Renal cortex interstitium (tissue), 11 donors: ENCODE measurements around the gene TMEM214. TPM values are rescaled to one million over a fixed set of nuclear protein-coding genes. Genes with fewer than 3 reads are reported as not detected.

Experiments used
- DNase-seq, 11 donors: peaks; one replicate each; pipeline ENCODE4 v3.0.0-alpha.2; 2013; ENCODE audit warnings: low read depth in 9 of 11, low spot score in 4 of 11; ENCODE audit errors: extremely low read depth in 1 of 11
- polyA plus RNA-seq, 3 donors: library from polyadenylated mRNA; unstranded; fragments of 120-200 nt; gene quantifications; one replicate each; pipeline ENCODE4 v1.2.1, GENCODE V29; 2013; ENCODE audit not compliant: insufficient read length in 3 of 3

TMEM214 gene
- polyA plus RNA-seq, 3 donors = 55.8 to 71.9 (median 63.6) TPM

DNA sequence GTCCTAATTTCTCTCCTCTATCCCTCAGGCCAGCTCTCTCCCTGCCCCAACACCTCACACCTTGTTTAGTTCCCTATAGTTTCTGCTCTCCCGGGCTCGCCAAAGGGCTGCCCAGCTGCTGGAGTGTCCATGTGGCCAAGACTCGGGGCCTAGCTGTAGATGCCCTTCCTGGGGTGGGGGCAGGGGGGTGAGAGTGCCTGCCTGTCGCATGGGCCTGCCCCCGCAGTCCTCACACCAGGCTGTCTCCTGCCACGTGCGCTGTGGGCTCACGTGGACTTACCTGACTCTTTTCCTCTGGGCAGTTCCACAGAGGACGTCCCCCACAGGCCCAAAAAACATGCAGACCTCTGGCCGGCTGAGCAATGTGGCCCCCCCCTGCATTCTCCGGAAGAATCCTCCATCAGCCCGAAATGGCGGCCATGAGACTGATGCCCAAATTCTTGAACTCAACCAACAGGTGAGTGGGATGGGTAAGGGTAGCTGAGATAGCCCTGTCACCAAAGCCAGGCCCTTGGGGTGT lies 7.4 kb upstream of the TMEM214 start:
- no peak for DNase-seq

DNA sequence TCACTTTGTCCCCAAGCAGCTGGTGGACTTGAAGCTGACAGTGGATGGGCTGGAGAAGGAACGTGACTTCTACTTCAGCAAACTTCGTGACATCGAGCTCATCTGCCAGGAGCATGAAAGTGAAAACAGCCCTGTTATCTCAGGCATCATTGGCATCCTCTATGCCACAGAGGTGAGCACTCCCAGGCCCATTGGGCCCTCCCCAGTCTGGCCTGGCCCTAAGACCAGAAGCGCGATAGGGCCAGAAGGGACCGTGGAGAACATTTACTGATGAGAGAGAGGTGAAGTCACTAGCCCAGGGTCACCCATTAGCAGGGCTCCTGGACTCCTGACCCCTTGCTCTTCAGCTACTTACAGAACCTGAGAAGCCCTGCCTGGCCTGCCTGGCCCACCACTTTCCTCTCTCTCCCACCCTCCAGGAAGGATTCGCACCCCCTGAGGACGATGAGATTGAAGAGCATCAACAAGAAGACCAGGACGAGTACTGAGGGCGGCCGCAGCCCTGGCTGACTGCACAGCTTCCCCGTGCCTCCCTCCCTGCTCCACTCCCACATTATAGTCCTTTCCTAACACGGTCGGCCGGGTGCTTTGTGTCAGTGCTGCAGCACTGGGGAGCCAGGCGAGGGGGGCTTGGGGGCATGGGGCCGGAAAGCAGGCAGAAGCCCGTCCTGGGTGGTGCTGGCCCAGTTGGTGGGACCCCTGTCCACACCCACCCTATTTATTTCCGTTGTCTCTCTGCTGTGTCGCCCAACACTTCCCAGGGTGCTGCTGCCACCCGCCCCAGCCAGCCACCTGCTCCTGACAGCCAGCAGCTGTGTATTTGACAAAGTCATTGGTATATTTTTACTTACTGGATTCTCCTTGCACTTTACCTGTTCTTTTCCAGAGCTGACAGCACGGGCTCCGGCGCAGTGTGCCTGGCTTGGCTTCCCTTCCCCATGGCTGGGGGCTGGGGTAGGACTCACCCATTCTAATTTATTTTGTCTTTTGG lies 6.6 kb upstream of the TMEM214 start:
- no peak for DNase-seq

DNA sequence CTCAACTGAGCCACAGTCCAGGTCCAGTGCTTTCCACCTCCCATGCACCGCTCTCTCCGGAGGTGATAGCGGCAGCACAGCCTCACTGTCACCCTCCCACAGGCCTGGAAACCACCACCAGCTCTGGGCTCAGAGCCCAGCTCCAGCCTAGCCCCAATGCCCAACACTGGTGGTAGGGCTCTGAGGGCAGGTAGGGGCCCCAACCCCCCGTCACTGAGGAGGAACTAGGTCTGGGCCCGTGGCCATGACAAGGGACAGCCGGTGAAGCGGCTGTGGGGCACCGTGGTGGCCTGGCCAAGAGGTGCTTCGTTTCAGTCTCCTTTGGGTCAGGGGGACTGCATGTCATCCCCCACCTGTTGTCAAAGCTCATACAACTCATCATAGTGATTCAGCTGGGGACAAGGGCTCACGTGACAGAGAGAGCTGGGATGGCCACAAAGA lies 5.5 kb upstream of the TMEM214 start:
- DNase-seq = no peak

DNA sequence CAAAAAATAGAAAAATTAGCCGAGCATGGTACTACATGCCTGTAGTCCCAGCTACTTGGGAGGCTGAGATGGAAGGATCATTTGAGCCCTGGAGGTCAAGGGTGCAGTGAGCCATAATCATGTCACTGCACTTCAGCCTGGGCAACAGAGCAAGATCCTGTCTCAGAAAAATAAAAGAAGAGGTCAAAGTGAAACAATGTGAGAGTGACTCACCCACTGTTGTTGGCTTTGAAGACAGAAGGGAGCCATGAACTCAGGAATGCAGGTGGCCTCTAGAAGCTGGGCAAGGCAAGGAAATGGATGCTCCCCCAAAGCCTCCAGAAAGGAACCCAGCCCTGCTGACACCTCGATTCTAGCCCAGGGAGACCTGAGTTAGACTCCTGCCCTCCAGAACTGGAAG lies 3.7 kb upstream of the TMEM214 start:
- no peak for DNase-seq

- DNase-seq = no peak
These were observed 588 bp downstream of the TMEM214 start for GRCh38 chr2:27033253-27033852.

DNA sequence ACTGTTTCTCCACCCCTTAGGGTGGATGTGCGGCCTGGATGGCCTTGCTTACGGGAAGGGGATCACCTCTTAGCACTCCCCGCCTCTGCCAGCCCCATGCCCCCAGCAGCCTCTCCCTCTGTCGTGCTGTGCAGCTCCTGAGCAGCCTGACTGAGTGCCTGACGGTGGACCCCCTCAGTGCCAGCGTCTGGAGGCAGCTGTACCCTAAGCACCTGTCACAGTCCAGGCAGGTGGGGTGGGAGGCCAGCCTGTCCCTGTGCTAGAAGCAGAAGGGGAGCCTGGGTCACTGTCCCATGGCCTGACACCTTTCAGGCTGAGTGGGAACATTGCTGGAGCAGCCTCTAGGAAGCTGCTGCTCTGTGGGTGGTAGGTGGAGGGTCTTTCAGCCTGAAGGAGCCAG lies 5.2 kb downstream of the TMEM214 start:
- DNase-seq = no peak

- no peak for DNase-seq
These were observed 6.0 kb downstream of the TMEM214 start for GRCh38 chr2:27038631-27039339.

- DNase-seq = no peak
These were observed 6.7 kb downstream of the TMEM214 start for GRCh38 chr2:27039426-27039825.

DNA sequence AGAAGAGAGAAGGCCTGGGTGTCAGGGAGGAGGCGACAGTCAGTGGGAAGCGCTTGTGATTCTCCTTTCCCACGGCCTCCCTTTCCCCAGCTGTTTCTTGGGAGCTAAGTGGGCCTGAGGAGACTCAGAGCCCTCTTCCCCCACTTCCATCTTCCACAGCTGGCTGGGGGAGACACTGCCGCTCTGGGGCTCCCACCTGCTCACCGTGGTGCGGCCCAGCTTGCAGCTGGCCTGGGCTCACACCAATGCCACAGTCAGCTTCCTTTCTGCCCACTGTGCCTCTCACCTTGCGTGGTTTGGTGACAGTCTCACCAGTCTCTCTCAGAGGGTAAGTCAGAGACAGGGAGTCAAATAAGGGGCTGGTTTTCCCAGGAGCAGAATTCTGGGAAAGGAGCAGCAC lies 7.1 kb downstream of the TMEM214 start:
- DNase-seq = no peak

DNA sequence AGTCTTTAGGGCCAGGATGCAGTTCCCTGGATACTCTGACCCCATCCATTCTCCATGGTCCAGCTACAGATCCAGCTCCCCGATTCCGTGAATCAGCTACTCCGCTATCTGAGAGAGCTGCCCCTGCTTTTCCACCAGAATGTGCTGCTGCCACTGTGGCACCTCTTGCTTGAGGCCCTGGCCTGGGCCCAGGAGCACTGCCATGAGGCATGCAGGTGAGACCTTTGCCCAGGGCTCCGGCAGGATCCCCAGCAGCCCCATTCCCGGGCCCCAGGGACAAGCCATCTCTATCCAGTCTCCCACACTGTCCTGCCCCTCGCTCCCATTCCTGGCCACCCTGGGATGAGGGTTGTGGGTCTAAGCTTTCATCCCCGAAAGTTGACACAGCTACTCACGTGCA lies 7.5 kb downstream of the TMEM214 start:
- DNase-seq = no peak

DNA sequence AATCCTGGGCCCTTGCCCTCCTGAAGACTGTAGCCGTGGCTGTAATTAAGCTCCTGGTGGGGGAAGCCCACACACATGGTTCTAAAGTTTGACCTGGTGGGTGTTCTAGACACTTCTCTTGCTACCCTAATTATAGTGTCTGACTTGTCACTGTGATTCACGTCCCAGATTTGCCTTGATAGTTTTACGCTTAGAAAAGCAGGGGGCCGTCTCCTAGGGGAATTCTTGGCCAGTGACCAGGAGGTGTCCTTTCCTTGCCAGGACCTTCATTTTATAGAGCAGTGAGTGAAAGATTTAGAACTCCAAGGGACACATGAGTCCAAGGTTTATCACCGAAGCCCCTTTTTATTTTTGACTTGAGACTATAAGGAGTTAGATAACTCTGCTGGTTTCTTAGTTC lies 9.0 kb downstream of the TMEM214 start:
- peak in 8 of 11 donors; percentile 54 to 80 (median 67) for DNase-seq

GRCh38 chr2:27042159-27042661 lies 9.4 kb downstream of the TMEM214 start:
- DNase-seq = no peak

DNA sequence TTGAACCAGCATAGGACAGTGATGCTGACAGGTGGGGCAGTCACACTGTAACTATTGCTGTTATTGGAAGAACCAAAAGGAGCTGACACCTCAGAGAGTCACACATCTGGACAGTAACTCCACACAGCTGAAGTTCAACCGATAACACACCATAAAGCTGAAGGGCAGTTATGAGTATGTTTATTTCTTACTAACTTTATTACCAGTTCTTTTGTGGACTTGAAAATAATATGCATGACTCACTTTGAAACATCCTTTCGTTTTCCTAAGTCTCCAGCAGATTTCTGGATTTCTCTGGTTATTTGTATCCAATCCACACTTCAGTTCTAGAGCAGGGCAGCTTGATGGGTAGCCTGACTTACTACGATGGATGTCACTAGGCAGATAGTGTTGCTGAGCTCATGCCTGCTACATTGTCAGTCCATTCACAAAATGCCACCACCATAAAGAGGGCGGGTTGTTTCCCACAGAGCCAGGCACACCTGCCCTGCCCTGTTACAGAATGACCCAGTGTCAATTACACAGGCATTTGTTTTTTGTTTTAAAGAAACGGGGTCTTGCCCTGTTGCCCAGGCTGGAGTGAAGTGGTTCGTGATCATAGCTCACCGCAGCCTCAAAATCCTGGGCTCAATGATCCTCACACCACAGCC lies 10.3 kb downstream of the TMEM214 start:
- no peak for DNase-seq

DNA sequence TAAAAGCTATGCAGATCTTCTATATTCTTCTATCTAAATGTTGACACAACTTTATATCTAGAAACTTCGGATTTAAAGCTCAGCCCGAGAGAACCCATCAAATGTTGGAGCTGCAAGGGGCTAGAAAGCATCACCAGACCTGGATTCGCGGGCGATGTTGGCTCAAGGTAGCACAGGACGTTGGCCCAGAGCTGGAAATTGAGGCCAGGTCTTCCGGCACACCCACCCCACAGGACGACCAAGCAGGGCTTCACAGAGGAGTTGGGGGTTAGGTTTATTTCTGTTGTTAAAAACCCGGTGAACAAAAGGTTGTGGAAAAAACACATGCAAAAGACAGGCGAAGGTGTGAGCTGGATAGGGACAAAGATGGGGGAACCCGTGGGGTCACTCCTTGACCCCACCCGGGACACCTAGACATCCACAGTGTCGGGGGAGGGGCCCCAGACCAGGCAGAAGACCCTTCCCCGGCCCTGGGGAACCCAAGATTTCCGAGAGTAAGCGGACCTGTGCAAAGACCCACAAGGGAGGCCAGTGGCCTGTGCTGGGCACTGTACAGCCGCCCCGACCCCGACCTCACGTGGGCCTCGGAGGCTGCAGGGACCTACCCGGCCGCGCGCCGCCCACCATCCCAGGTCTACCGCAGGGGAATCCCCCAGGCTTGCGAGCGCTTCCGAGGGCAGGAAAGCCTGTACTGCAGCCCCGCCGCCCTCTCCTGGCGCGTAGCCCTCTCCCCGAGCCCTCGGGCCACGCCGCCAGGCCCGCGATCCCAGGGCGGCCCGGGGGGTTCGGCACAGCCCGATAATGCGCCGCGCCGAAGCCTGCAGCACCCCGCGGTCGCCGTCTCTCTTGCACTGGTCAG lies 16.9 kb downstream of the TMEM214 start:
- DNase-seq = peak in 1 of 11 donors; percentile 12

- DNase-seq = peak; percentile 91 to 98 (median 92)
These were observed 17.7 kb downstream of the TMEM214 start for GRCh38 chr2:27050281-27050995.

DNA sequence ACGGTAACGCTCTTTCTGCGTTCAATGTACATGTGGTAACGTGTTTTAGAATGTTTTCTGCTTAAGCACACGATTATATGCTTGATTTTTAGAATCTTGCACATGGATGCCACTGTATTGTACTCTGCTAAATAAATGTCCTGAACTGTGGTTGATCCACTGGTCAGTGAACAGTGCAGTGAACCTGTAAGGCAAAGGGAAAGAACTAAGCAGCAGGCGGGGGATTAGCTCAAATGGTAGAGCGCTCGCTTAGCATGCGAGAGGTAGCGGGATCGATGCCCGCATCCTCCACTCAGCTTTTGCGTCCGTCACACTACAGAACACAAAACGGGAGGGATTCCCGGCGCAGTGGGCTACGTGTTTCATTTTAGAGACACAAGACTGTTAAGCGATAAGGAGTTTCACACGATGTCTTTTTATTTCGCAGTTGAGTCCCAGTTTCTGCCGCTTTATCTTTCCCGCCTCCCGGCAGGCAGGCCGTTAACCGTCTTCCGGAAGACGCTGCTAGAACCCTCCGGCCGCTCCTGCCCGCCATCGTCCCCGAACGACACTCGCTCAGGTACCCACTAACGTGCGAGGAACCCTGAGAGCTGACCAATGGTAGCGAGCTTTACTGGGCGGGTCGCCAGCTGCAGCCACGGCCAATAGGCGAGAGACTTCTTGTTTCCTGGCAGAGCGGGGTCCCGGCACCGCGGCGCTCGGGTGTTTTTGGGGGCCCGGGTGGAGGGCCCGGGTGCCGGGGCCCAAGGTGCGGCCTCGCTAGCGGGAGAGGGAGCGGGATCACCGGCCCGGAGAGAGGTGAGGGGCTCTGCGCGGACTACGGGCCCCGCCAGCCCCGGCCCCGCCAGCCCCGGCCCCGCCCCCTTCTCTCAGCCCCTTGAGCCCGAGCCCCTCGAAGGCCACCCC lies 18.5 kb downstream of the TMEM214 start, which contains the start of gene AGBL5:
TSS of gene AGBL5 (plus strand) at position 673 of the 906 bp plus-strand sequence. CDS start 1,291 bp downstream, outside the sequence.
- peak; percentile 88 to 95 (median 91) for DNase-seq
